Raji (cell line): ENCODE results near the gene GPSM3.

Source experiments
- POLR2A ChIP-seq: IDR thresholded peaks from 2 replicates; pipeline ENCODE4 v1.6.1; 2011; ENCODE audit warnings: low read depth, low read length, control low read depth; ENCODE audit not compliant: insufficient read depth

Gene GPSM3

GRCh38 chr6:32152769-32153563 lies 39.5 kb downstream of the GPSM3 start:
- TF ChIP-seq POLR2A: no peak

- TF ChIP-seq POLR2A: no peak
Measured at GRCh38 chr6:32151863-32152768, 40.3 kb downstream of the GPSM3 start, which contains the start of gene PRRT1. Gene PRRT1, minus strand, starts transcription at chr6:32151939. Its CDS starts 112 bp downstream, at chr6:32151827.

GRCh38 chr6:32151181-32151862 lies 41.1 kb downstream of the GPSM3 start:
- no peak for TF ChIP-seq POLR2A

- TF ChIP-seq POLR2A: no peak
Measured at GRCh38 chr6:32149932-32150870, 42.2 kb downstream of the GPSM3 start.

- no peak for TF ChIP-seq POLR2A
Measured at GRCh38 chr6:32149092-32149755, 43.2 kb downstream of the GPSM3 start.

GRCh38 chr6:32148289-32149091 lies 44.0 kb downstream of the GPSM3 start:
- TF ChIP-seq POLR2A: no peak

GRCh38 chr6:32147401-32148132 lies 44.9 kb downstream of the GPSM3 start:
- TF ChIP-seq POLR2A: no peak

GRCh38 chr6:32146687-32147086 lies 45.8 kb downstream of the GPSM3 start:
- no peak for TF ChIP-seq POLR2A

GRCh38 chr6:32146287-32146686 lies 46.2 kb downstream of the GPSM3 start:
- no peak for TF ChIP-seq POLR2A
